Measurements from ENCODE around the gene RNASE4. TPM values are rescaled to one million over a fixed set of nuclear protein-coding genes. Genes with fewer than 3 reads are reported as not detected.

The RNASE4 gene

GRCh38 chr14:20746566-20746965 lies 62.2 kb downstream of the RNASE4 start:
- no peak overlapping the region for H2BK12ac ChIP-seq (ENCODE audit: low read length)
- H2AK5ac ChIP-seq (ENCODE audit: low read depth, low read length), result no peak overlapping the region
- no peak overlapping the region for H3K18ac ChIP-seq (ENCODE audit: low read length)
- H3K4me3 ChIP-seq (ENCODE audit: low read length in 2 of 2), result no peak overlapping the region
- H2BK5ac ChIP-seq (ENCODE audit: low read length), result no peak overlapping the region
- no peaks in the 10 kb centered on the region for H3K79me1 ChIP-seq (ENCODE audit: low read depth, low read length)
- no peak overlapping the region for H4K91ac ChIP-seq (ENCODE audit: low read depth, low read length, poor library complexity)
- no peak overlapping the region for H4K8ac ChIP-seq (ENCODE audit: low read depth, low read length)
- no peak overlapping the region for H3K4ac ChIP-seq (ENCODE audit: low read length)
- H3K23ac ChIP-seq (ENCODE audit: low read depth, low read length, poor library complexity), result no peak overlapping the region
- no peak overlapping the region for H3K4me2 ChIP-seq (ENCODE audit: insufficient read depth, low read length, poor library complexity, severe bottlenecking)
- H3K36me3 ChIP-seq (replicated peaks in 1 of 2; ENCODE audit: control insufficient read depth in 2 of 2, insufficient read depth in 2 of 2, low read length in 2 of 2), result no peaks in the 10 kb centered on the region
- H3K27ac ChIP-seq (replicated peaks; ENCODE audit: low read length), result no peak overlapping the region
- no CpG with 5 or more reads among the region's 3 CpGs for WGBS, 2 donors (ENCODE audit: extremely low coverage in 2 of 2, insufficient read length in 2 of 2, insufficient replicate concordance in 1 of 2)
- no peaks in the 10 kb centered on the region for H3K9me3 ChIP-seq (replicated peaks in 1 of 2; ENCODE audit: control insufficient read depth in 2 of 2, insufficient read depth in 1 of 2, low read depth in 1 of 2, low read length in 2 of 2)
- peaks cover 0 to 1% (median 0%) of the 10 kb centered on the region in 3 experiments for H3K27me3 ChIP-seq (ENCODE audit: control insufficient read depth in 3 of 3, insufficient read depth in 3 of 3, low read depth in 1 of 3, low read length in 3 of 3)
- H3K14ac ChIP-seq (ENCODE audit: low read length), result no peak overlapping the region
- H3K4me1 ChIP-seq (ENCODE audit: control insufficient read depth in 2 of 2, insufficient read depth in 1 of 2, low read depth in 1 of 2, low read length in 2 of 2), result no peaks in the 10 kb centered on the region
- H2AFZ ChIP-seq (ENCODE audit: low read length), result no peak overlapping the region
- no peak overlapping the region for H3K9ac ChIP-seq (ENCODE audit: low read depth, low read length, poor library complexity)
- H2BK15ac ChIP-seq (ENCODE audit: low read length), result no peak overlapping the region
- DNase-seq (ENCODE audit: low spot score), result no peak
- no peak overlapping the region for H2BK120ac ChIP-seq (ENCODE audit: low read depth, low read length)

GRCh38 chr14:20748439-20748838 lies 64.1 kb downstream of the RNASE4 start:
- Histone ChIP-seq H4K91ac (ENCODE audit: low read depth, low read length, poor library complexity) (no peak overlapping the region), H3K27ac (replicated peaks; ENCODE audit: low read length) (no peak overlapping the region), H2BK120ac (ENCODE audit: low read depth, low read length) (no peak overlapping the region), H3K9me3 (replicated peaks in 1 of 2; ENCODE audit: control insufficient read depth in 2 of 2, insufficient read depth in 1 of 2, low read depth in 1 of 2, low read length in 2 of 2) (peaks cover 10 to 16% of the 10 kb centered on the region in 2 donors), H3K27me3 (ENCODE audit: control insufficient read depth in 3 of 3, insufficient read depth in 3 of 3, low read depth in 1 of 3, low read length in 3 of 3) (peaks cover 0 to 3% (median 0%) of the 10 kb centered on the region in 3 experiments), H3K18ac (ENCODE audit: low read length) (no peak overlapping the region), H3K9ac (ENCODE audit: low read depth, low read length, poor library complexity) (no peak overlapping the region), H2AK5ac (ENCODE audit: low read depth, low read length) (no peak overlapping the region), H2AFZ (ENCODE audit: low read length) (no peak overlapping the region), H3K23ac (ENCODE audit: low read depth, low read length, poor library complexity) (no peak overlapping the region), H3K4me3 (ENCODE audit: low read length in 2 of 2) (no peak overlapping the region), H3K4me2 (ENCODE audit: insufficient read depth, low read length, poor library complexity, severe bottlenecking) (no peak overlapping the region), H4K8ac (ENCODE audit: low read depth, low read length) (no peak overlapping the region), H2BK15ac (ENCODE audit: low read length) (no peak overlapping the region), H3K79me1 (ENCODE audit: low read depth, low read length) (no peaks in the 10 kb centered on the region), H3K4me1 (ENCODE audit: control insufficient read depth in 2 of 2, insufficient read depth in 1 of 2, low read depth in 1 of 2, low read length in 2 of 2) (no peaks in the 10 kb centered on the region), H2BK12ac (ENCODE audit: low read length) (no peak overlapping the region), H3K4ac (ENCODE audit: low read length) (no peak overlapping the region), H2BK5ac (ENCODE audit: low read length) (no peak overlapping the region), H3K36me3 (replicated peaks in 1 of 2; ENCODE audit: control insufficient read depth in 2 of 2, insufficient read depth in 2 of 2, low read length in 2 of 2) (no peaks in the 10 kb centered on the region), H3K14ac (ENCODE audit: low read length) (no peak overlapping the region)
- WGBS, 2 donors (ENCODE audit: extremely low coverage in 2 of 2, insufficient read length in 2 of 2, insufficient replicate concordance in 1 of 2), result 100% methylated on average over 1 of the region's 2 CpGs; no CpG with 5 or more reads in 1 of the 2 donors
- DNase-seq (ENCODE audit: low spot score), result no peak

GRCh38 chr14:20750194-20750593 lies 65.8 kb downstream of the RNASE4 start:
- H2AFZ ChIP-seq (ENCODE audit: low read length), result no peak overlapping the region
- H4K8ac ChIP-seq (ENCODE audit: low read depth, low read length), result no peak overlapping the region
- no peak overlapping the region for H3K4me3 ChIP-seq (ENCODE audit: low read length in 2 of 2)
- H3K27me3 ChIP-seq (ENCODE audit: control insufficient read depth in 3 of 3, insufficient read depth in 3 of 3, low read depth in 1 of 3, low read length in 3 of 3), result peaks cover 0 to 3% (median 0%) of the 10 kb centered on the region in 3 experiments
- no peak overlapping the region for H2AK5ac ChIP-seq (ENCODE audit: low read depth, low read length)
- DNase-seq (ENCODE audit: low spot score), result no peak
- no peak overlapping the region for H3K9ac ChIP-seq (ENCODE audit: low read depth, low read length, poor library complexity)
- H3K4me1 ChIP-seq (ENCODE audit: control insufficient read depth in 2 of 2, insufficient read depth in 1 of 2, low read depth in 1 of 2, low read length in 2 of 2), result no peaks in the 10 kb centered on the region
- no peak overlapping the region for H3K23ac ChIP-seq (ENCODE audit: low read depth, low read length, poor library complexity)
- no peaks in the 10 kb centered on the region for H3K79me1 ChIP-seq (ENCODE audit: low read depth, low read length)
- WGBS, 2 donors (ENCODE audit: extremely low coverage in 2 of 2, insufficient read length in 2 of 2, insufficient replicate concordance in 1 of 2), result no CpG with 5 or more reads among the region's 1 CpG
- no peak overlapping the region for H3K27ac ChIP-seq (replicated peaks; ENCODE audit: low read length)
- H2BK120ac ChIP-seq (ENCODE audit: low read depth, low read length), result no peak overlapping the region
- no peak overlapping the region for H3K14ac ChIP-seq (ENCODE audit: low read length)
- no peak overlapping the region for H4K91ac ChIP-seq (ENCODE audit: low read depth, low read length, poor library complexity)
- no peak overlapping the region for H3K4ac ChIP-seq (ENCODE audit: low read length)
- no peak overlapping the region for H3K4me2 ChIP-seq (ENCODE audit: insufficient read depth, low read length, poor library complexity, severe bottlenecking)
- no peaks in the 10 kb centered on the region for H3K36me3 ChIP-seq (replicated peaks in 1 of 2; ENCODE audit: control insufficient read depth in 2 of 2, insufficient read depth in 2 of 2, low read length in 2 of 2)
- H2BK5ac ChIP-seq (ENCODE audit: low read length), result no peak overlapping the region
- no peak overlapping the region for H2BK12ac ChIP-seq (ENCODE audit: low read length)
- no peak overlapping the region for H3K18ac ChIP-seq (ENCODE audit: low read length)
- H3K9me3 ChIP-seq (replicated peaks in 1 of 2; ENCODE audit: control insufficient read depth in 2 of 2, insufficient read depth in 1 of 2, low read depth in 1 of 2, low read length in 2 of 2), result peaks cover 10 to 18% of the 10 kb centered on the region in 2 donors
- H2BK15ac ChIP-seq (ENCODE audit: low read length), result no peak overlapping the region

Small RNA genes lying within 50 kb of the gene (small RNA-seq; reads per million reads assigned to genes)
- not detected for gene RF00019 (ENCODE audit: insufficient read depth)
